Central memory CD4-positive, alpha-beta T cell (primary cell): ENCODE measurements around the gene SAT2.
A peak's percentile ranks its signal among the peaks of the same experiment; 100 is the strongest.
"Not testable (repeated sequence)": the region's sequence is repeated elsewhere in the genome, so short reads cannot be mapped to it uniquely, and the experiment has no call there.

Experiments used
- DNase-seq: peaks from one replicate; pipeline ENCODE4 v3.0.0; 2022

Gene SAT2

GRCh38 chr17:7633093-7633492 lies 5.5 kb upstream of the SAT2 start:
- no peak for DNase-seq

GRCh38 chr17:7632492-7632894 lies 4.9 kb upstream of the SAT2 start:
- DNase-seq, result peak; percentile 17

GRCh38 chr17:7631398-7632380 lies 4.1 kb upstream of the SAT2 start:
- no peak for DNase-seq

- no peak for DNase-seq
Measured at GRCh38 chr17:7629939-7630571, 2.4 kb upstream of the SAT2 start, which contains the start of gene SHBG. Gene SHBG, plus strand, starts transcription at chr17:7630135. Its CDS starts 38 bp downstream, at chr17:7630173.

GRCh38 chr17:7626956-7627249 lies 718 bp downstream of the SAT2 start:
- no peak for DNase-seq

- DNase-seq, result no peak
Measured at GRCh38 chr17:7626307-7626706, 1.3 kb downstream of the SAT2 start.

- not testable (repeated sequence) for DNase-seq
Measured at GRCh38 chr17:7625749-7626148, 1.9 kb downstream of the SAT2 start.

- no peak for DNase-seq
Measured at GRCh38 chr17:7623661-7624060, 4.0 kb downstream of the SAT2 start.

GRCh38 chr17:7620835-7621234 lies 6.8 kb downstream of the SAT2 start:
- DNase-seq, result no peak

- no peak for DNase-seq
Measured at GRCh38 chr17:7618608-7619007, 9.0 kb downstream of the SAT2 start.

GRCh38 chr17:7615265-7615747 lies 12.3 kb downstream of the SAT2 start:
- no peak for DNase-seq

- DNase-seq, result peak; percentile 99
Measured at GRCh38 chr17:7614425-7615264, 13.0 kb downstream of the SAT2 start, which contains the start of gene FXR2. Gene FXR2, minus strand, starts transcription at chr17:7614897. Its CDS starts 365 bp downstream, at chr17:7614532.

GRCh38 chr17:7613769-7614424 lies 13.7 kb downstream of the SAT2 start:
- no peak for DNase-seq

- DNase-seq, result no peak
Measured at GRCh38 chr17:7612294-7612640, 15.4 kb downstream of the SAT2 start.

GRCh38 chr17:7611635-7612293 lies 15.9 kb downstream of the SAT2 start:
- no peak for DNase-seq

- DNase-seq, result no peak
Measured at GRCh38 chr17:7610641-7611040, 17.0 kb downstream of the SAT2 start.

- no peak for DNase-seq
Measured at GRCh38 chr17:7606280-7606679, 21.3 kb downstream of the SAT2 start.

- DNase-seq, result not testable (repeated sequence)
Measured at GRCh38 chr17:7597561-7597960, 30.1 kb downstream of the SAT2 start.

GRCh38 chr17:7593296-7593695 lies 34.3 kb downstream of the SAT2 start:
- no peak for DNase-seq

- DNase-seq, result no peak
Measured at GRCh38 chr17:7592422-7593021, 35.1 kb downstream of the SAT2 start.

GRCh38 chr17:7591596-7591995 lies 36.0 kb downstream of the SAT2 start:
- DNase-seq, result no peak
